Right lobe of liver (tissue), 4 donors: ENCODE results near the gene REG4.

Source experiments
- CTCF ChIP-seq, 4 donors: fragments of 200-600 bp in 3 of 4; fragments of 450-650 bp in 1 of 4; IDR thresholded peaks; one replicate each; pipeline versions ENCODE4 v1.5.1 to v1.8.0; 2016 to 2022; ENCODE audit warnings: antibody characterized with exemption in 4 of 4, mild to moderate bottlenecking in 2 of 4
- POLR2A ChIP-seq: fragments of 450-650 bp; IDR thresholded peaks from one replicate; pipeline ENCODE4 v1.6.1; 2017; ENCODE audit warnings: antibody characterized with exemption, mild to moderate bottlenecking
- donor health status: DM: no; HTN: no; CAD: no.
- donor health status: DM: no; HTN: no; CAD: no.
- donor health status: DM: no; HTN: yes; CAD: no.

- no peak for TF ChIP-seq POLR2A
- TF ChIP-seq CTCF (IDR thresholded peaks at IDR 0.05) = no peak
Observed at GRCh38 chr1:119782631-119783325, 28.5 kb downstream of the REG4 start.
